ENCODE results near the gene AMBRA1. TPM values are rescaled to one million over a fixed set of nuclear protein-coding genes. Genes with fewer than 3 reads are reported as not detected.
A peak's percentile ranks its signal among the peaks of the same experiment; 100 is the strongest.

Gene AMBRA1
- total RNA-seq, 4 donors from 2014 or later, result 43.4 to 48.9 (median 46.3) TPM

DNA sequence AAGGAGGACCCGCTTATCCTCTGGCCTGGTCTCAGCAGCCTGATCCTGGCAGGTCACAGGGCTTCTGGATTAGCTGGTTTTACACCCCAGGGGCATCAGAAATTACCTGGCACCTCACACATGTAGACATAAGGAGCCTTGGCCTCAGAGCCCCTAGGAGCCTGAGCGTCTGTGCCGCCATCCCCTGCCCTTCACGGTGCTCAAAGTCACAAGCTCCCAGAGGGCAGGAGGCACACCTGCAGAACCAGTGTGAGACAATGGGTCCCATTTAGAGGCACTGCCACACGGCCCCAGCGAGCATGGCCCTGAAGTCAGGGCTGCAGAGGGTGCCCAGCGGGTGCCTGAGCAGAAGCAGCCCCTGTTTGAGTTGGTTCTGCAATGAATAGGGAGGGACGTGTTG lies 242.7 kb downstream of the AMBRA1 start:
- in situ Hi-C loops (cut with MboI; ENCODE audit: low pct_ligation_motif_present in 1 of 4, low pct_unique_long_range_greater_than_20kb in 1 of 4, low sequenced_read_pairs in 3 of 4) (no loop called here), intact Hi-C loops (cut with DNase I; ENCODE audit: low total_unique reads) (no loop called here)
- WGBS, 2 donors (ENCODE audit: low coverage in 1 of 2), result 92% methylated on average over 8 of the region's 8 CpGs; no CpG with 5 or more reads in 1 of the 2 donors
- DNase-seq, result no peak
- Histone ChIP-seq H3K9me3 (no peaks in the 10 kb centered on the region), H3K4me1 (peaks cover 16 to 35% (median 26%) of the 10 kb centered on the region in 4 donors), H3K4me3 (no peak overlapping the region), H3K27me3 (no peaks in the 10 kb centered on the region), H3K36me3 (no peaks in the 10 kb centered on the region), H3K27ac (no peak overlapping the region)
- TF ChIP-seq EP300 (IDR thresholded peaks at IDR 0.05; ENCODE audit: low read depth), result no peak
- TF ChIP-seq, protein P1, sequence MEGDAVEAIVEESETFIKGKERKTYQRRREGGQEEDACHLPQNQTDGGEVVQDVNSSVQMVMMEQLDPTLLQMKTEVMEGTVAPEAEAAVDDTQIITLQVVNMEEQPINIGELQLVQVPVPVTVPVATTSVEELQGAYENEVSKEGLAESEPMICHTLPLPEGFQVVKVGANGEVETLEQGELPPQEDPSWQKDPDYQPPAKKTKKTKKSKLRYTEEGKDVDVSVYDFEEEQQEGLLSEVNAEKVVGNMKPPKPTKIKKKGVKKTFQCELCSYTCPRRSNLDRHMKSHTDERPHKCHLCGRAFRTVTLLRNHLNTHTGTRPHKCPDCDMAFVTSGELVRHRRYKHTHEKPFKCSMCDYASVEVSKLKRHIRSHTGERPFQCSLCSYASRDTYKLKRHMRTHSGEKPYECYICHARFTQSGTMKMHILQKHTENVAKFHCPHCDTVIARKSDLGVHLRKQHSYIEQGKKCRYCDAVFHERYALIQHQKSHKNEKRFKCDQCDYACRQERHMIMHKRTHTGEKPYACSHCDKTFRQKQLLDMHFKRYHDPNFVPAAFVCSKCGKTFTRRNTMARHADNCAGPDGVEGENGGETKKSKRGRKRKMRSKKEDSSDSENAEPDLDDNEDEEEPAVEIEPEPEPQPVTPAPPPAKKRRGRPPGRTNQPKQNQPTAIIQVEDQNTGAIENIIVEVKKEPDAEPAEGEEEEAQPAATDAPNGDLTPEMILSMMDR (IDR thresholded peaks at IDR 0.05), result no peak
- no peak for TF ChIP-seq POLR2A (IDR thresholded peaks at IDR 0.05)
- no peak for TF ChIP-seq POLR2AphosphoS5 (IDR thresholded peaks at IDR 0.05)

DNA sequence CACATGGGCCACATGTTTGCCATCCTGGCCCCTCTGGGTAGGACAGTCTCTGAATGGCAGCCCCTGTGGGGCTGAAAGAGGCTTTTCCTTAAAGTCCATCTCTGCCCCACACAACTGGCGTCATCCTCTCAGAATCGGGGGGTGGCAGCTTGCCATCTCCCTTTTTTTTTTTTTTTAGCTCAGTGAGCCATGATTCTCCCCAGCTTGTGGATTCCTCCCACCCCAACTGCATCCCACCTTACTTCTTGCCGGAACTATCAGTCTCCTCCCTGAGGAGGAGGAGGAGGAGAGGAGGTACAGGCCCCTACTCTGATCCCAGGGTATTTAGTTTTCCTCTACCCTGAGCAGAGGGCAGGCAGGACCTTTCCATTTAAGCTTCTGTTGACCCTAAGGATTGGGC lies 243.1 kb downstream of the AMBRA1 start:
- no peaks in the 10 kb centered on the region for H3K27me3 ChIP-seq
- WGBS, 2 donors (ENCODE audit: low coverage in 1 of 2), result 75% methylated on average over 3 of the region's 3 CpGs; no CpG with 5 or more reads in 1 of the 2 donors
- TF ChIP-seq EP300 (IDR thresholded peaks at IDR 0.05; ENCODE audit: low read depth) (no peak), POLR2A (IDR thresholded peaks at IDR 0.05) (no peak), POLR2AphosphoS5 (IDR thresholded peaks at IDR 0.05) (no peak)
- TF ChIP-seq, protein P1 (IDR thresholded peaks at IDR 0.05), result no peak
- no peak for DNase-seq
- in situ Hi-C loops (cut with MboI; ENCODE audit: low pct_ligation_motif_present in 1 of 4, low pct_unique_long_range_greater_than_20kb in 1 of 4, low sequenced_read_pairs in 3 of 4), result no loop called here
- intact Hi-C loops (cut with DNase I; ENCODE audit: low total_unique reads), result no loop called here
- H3K4me1 ChIP-seq, result peaks cover 16 to 35% (median 26%) of the 10 kb centered on the region in 4 donors
- no peaks in the 10 kb centered on the region for H3K9me3 ChIP-seq
- H3K27ac ChIP-seq, result no peak overlapping the region
- no peak overlapping the region for H3K4me3 ChIP-seq
- H3K36me3 ChIP-seq, result no peaks in the 10 kb centered on the region

DNA sequence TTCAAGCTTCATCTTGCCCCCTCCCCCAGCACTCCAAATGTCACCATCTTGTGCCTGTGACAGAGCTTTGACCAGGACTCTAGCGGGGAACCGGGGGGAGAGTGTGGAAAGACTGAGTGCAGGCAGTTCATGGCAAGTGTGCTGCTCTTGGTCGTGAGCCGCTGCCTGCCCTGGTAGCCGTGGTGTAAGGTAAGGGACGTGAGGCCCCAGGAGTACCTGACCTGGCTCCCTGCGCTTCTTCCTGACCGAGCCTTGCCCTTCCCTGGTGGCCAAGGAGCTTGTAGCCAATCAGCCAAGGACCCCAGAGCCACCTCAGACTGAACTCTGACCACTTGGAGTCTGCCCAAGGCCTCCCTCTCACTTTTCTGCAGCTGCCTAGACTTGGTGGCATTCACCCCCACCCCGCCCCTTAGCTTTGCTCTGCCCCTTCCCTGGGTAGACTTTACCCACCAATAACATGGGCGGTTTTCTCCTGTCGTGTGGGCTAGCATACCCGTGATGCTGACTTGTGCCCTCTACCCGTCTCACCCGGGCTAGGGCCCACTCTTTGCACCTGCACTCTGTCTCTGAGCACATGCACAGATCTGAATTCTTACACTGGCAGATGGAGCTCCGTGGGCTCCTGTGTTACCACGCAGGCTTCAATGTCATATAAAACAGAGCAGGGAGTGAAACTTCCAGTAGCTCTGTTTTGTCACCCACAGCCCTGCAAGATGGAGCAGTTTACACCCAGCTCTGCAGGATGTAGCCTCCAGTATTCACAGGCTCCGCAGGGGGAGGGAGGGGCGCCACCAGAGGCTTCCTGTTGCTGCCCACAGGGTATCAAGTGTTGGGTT lies 245.0 kb downstream of the AMBRA1 start:
- peak; percentile 46 for DNase-seq
- intact Hi-C loops (cut with DNase I; ENCODE audit: low total_unique reads), result no loop called here

More for the DNA sequence above, 245.0 kb downstream of the AMBRA1 start:
- Histone ChIP-seq H3K4me3 (peak overlapping the region; percentile 65 to 86 (median 71)), H3K36me3 (no peaks in the 10 kb centered on the region), H3K4me1 (peaks cover 16 to 39% (median 26%) of the 10 kb centered on the region in 4 donors), H3K27ac (peak overlapping the region; percentile 6 to 76 (median 72)), H3K27me3 (no peaks in the 10 kb centered on the region), H3K9me3 (no peaks in the 10 kb centered on the region)
- WGBS, 2 donors (ENCODE audit: low coverage in 1 of 2), result 28% methylated on average over 17 of the region's 18 CpGs; no CpG with 5 or more reads in 1 of the 2 donors
- in situ Hi-C loops (cut with MboI; ENCODE audit: low pct_ligation_motif_present in 1 of 4, low pct_unique_long_range_greater_than_20kb in 1 of 4, low sequenced_read_pairs in 3 of 4), result no loop called here
- TF ChIP-seq EP300 (IDR thresholded peaks at IDR 0.05; ENCODE audit: low read depth) (no peak), POLR2A (IDR thresholded peaks at IDR 0.05) (no peak), POLR2AphosphoS5 (IDR thresholded peaks at IDR 0.05) (no peak)
- TF ChIP-seq, protein P1 (IDR thresholded peaks at IDR 0.05), result no peak

All from transverse colon (tissue), 4 donors.